Activated naive CD8-positive, alpha-beta T cell treated with anti-CD3 and anti-CD28 coated beads, Interleukin-2, amount 10 ng/mL, durations not matched to agents 7 days and 5 days (primary cell): Measurements from ENCODE around the gene SYNJ1. TPM values are rescaled to one million over a fixed set of nuclear protein-coding genes. Genes with fewer than 3 reads are reported as not detected.
"Not testable (repeated sequence)": the region's sequence is repeated elsewhere in the genome, so short reads cannot be mapped to it uniquely, and the experiment has no call there.

Experiments used
- ATAC-seq: fragments of 150-1000 bp; cut with Tn5 transposase; one replicate; pipeline ENCODE4 v1.10.0; 2021; ENCODE audit warnings: low read depth, moderate library complexity
- POLR2A ChIA-PET: fragments of 350-600 bp; sonication (Branson Sonifier 250); formaldehyde crosslinking; loops from one replicate; lab custom pipeline; 2021; ENCODE audit warnings: antibody characterized with exemption; lab: Charles Lee
- DNase-seq: peaks from one replicate; pipeline ENCODE4 v3.0.0; 2021
- H3K27ac Mint-ChIP-seq: one replicate; pipeline ENCODE4 v1.8.0; 2022; ENCODE audit warnings: mild to moderate bottlenecking, mixed read lengths
- H3K27me3 Mint-ChIP-seq: one replicate; pipeline ENCODE4 v1.8.0; 2022; ENCODE audit warnings: mild to moderate bottlenecking, moderate library complexity, mixed read lengths
- H3K36me3 Mint-ChIP-seq: one replicate; pipeline ENCODE4 v1.8.0; 2021; ENCODE audit warnings: mild to moderate bottlenecking, mixed read lengths
- H3K4me1 Mint-ChIP-seq: one replicate; pipeline ENCODE4 v1.8.0; 2021; ENCODE audit warnings: mixed read lengths
- H3K4me3 Mint-ChIP-seq: one replicate; pipeline ENCODE4 v1.8.0; 2022; ENCODE audit warnings: mild to moderate bottlenecking, moderate library complexity, mixed read lengths
- H3K9me3 Mint-ChIP-seq: one replicate; pipeline ENCODE4 v1.8.0; 2021; ENCODE audit warnings: mixed read lengths
- total RNA-seq, 2 experiments: library from RNA; stranded (reverse); gene quantifications; one replicate each; pipeline ENCODE4 v1.2.3, GENCODE V29; 2021

Gene SYNJ1
- 10 to 100 TPM; 17.9 to 20.4 TPM for total RNA-seq

DNA sequence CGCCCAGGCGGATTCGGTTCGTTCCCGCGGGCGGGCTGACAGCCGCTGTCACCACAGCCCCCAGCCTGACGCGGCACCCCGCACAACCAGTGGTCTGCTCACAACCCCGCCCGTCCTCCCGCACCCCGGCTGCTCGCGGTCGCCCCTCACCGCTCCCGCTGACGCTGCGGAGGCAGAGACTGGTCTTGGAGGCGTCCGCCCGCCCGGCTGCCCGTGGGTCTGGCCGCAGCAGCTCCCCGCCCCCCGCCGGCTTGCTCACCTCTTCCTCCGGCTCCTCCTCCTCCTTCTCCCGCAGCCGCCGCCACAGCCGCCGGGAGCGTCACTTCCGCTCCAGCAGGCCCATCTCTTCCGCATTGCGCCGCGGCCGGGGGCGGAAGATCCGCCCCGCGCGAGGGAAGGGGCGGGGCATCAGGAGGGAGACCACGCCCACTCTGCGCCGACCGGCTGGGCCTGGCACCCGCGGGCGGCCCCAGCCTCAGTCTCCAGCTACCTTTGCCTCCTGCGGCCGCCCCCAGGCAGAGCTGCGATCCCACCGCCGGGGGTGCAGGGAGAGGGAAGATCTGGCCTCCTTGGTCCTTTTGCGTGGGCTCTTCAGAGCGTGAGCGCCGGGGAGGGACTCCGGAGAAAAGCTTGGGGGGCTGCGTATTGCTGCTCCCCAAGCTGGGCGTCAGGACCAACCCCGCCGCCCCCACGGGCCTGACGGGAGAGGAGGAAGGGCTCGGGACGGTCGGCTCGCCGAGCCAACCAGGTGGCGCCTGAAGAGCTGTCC, at the start of gene SYNJ1:
Gene SYNJ1, minus strand, starts transcription at position 327 of the 769 bp plus-strand sequence. CDS start 1,118 bp downstream, outside the sequence.
- peaks cover 30% of the 10 kb centered on the region for H3K4me1 Mint-ChIP-seq
- ATAC-seq, result peak; percentile 88
- peak within 1 kb of the TSS; percentile 98 for H3K4me3 Mint-ChIP-seq
- H3K27me3 Mint-ChIP-seq, result no peaks in the 10 kb centered on the region
- POLR2A ChIA-PET, result interaction anchor here (0.6 to 2.7 kb wide), 10 partner anchors 16 to 912 kb away, joined by 3 to 41 read pairs (median 3); partner anchors contain the start of genes CFAP298 and PAXBP1
- peaks cover 12% of the 10 kb centered on the region for H3K36me3 Mint-ChIP-seq
- H3K9me3 Mint-ChIP-seq, result no peaks in the 10 kb centered on the region
- peak within 1 kb of the TSS; percentile 97 for H3K27ac Mint-ChIP-seq
- peak; percentile 98 for DNase-seq

GRCh38 chr21:32777269-32777668, 49.5 kb upstream of the SYNJ1 start:
- DNase-seq (no peak), ATAC-seq (no peak)
- H3K4me3 Mint-ChIP-seq, result no peak overlapping the region
- H3K9me3 Mint-ChIP-seq, result no peaks in the 10 kb centered on the region
- peaks cover 3% of the 10 kb centered on the region for H3K36me3 Mint-ChIP-seq
- no peak overlapping the region for H3K27ac Mint-ChIP-seq
- H3K4me1 Mint-ChIP-seq, result peaks cover 9% of the 10 kb centered on the region
- POLR2A ChIA-PET, result interaction anchor here (0.6 to 0.7 kb wide), 2 partner anchors 142 to 765 kb away, joined by 3 to 4 read pairs; partner anchors contain the start of gene GART
- H3K27me3 Mint-ChIP-seq, result no peaks in the 10 kb centered on the region

DNA sequence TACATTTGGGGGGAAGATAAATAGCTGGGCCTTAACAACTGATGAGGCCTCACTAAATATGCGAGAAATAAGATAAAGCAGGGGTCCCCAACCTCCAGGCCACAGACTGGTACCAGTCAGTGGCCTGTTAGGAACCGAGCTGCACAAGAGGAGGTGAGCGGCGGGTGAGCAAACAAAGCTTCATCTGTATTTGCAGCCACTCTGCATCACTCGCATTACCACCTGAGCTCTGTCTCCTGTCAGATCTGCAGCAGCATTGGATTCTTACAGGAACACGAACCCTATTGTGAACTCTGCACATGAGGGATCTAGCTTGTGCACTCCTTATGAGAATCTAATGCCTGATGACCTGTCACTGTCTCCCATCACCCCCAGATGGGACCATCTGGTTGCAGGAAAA, 48.9 kb upstream of the SYNJ1 start:
- Mint-ChIP-seq H3K27me3 (no peaks in the 10 kb centered on the region), H3K27ac (no peak overlapping the region), H3K36me3 (peaks cover 3% of the 10 kb centered on the region), H3K9me3 (no peaks in the 10 kb centered on the region), H3K4me3 (no peak overlapping the region), H3K4me1 (peaks cover 12% of the 10 kb centered on the region)
- POLR2A ChIA-PET, result interaction anchor here (0.6 to 1.0 kb wide), 2 partner anchors 49 to 765 kb away, joined by 3 to 4 read pairs; partner anchors contain the start of genes GART and SYNJ1
- ATAC-seq (no peak), DNase-seq (no peak)

GRCh38 chr21:32773048-32773344, 45.2 kb upstream of the SYNJ1 start:
- not testable (repeated sequence) for DNase-seq, H3K9me3 Mint-ChIP-seq, H3K27me3 Mint-ChIP-seq, ATAC-seq
- POLR2A ChIA-PET, result interaction anchor here (0.7 to 4.6 kb wide), 3 partner anchors 45 to 713 kb away, joined by 3 to 41 read pairs (median 3); partner anchors contain the start of genes SYNJ1 and TMEM50B
- H3K36me3 Mint-ChIP-seq, result peaks cover 16% of the 10 kb centered on the region
- H3K27ac Mint-ChIP-seq, result peak overlapping the region; percentile 96
- peaks cover 31% of the 10 kb centered on the region for H3K4me1 Mint-ChIP-seq
- H3K4me3 Mint-ChIP-seq, result peak overlapping the region; percentile 95

DNA sequence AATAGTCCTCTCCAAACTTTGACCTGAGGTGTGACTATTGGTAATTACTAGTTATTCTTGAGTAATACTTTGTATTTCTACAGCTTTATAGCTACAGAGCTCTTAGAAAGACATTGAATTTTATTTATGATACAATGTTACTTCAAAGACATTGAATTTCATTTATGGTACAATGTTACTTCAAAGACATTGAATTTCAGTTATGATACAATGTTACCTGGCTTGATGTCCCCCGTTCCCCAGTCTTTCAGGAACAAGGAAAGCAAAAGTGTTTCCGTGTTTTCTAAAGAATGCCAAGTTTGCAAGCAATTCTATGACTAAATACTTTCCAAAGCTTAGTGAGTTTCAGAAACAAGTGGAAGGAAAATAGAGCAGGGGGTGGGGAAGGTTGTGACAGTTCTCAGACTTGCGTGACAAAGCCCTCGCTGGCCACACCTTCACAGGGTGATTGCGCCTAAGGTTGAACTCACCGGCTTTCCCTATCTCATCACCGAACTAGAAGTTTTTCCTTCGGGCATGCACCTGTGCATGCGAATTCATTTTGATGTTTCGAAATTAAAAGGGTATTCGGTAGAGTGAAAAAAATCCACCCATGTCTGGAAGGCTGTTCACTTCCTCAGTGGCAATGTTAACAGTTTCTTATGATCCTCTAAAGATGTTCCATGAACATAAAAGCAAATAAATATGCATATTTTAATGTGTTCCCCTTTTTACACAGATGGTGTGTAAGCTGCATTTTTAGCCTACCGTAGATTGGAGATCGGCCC, 44.7 kb upstream of the SYNJ1 start:
- peaks cover 35% of the 10 kb centered on the region for H3K4me1 Mint-ChIP-seq
- peak overlapping the region; percentile 96 for H3K27ac Mint-ChIP-seq
- peaks cover 4% of the 10 kb centered on the region for H3K9me3 Mint-ChIP-seq
- DNase-seq, result peak; percentile 38
- no peaks in the 10 kb centered on the region for H3K27me3 Mint-ChIP-seq
- ATAC-seq, result no peak
- POLR2A ChIA-PET, result interaction anchor here (1.2 to 4.6 kb wide), 5 partner anchors 12 to 707 kb away, joined by 3 to 41 read pairs (median 6); partner anchors contain the start of genes SYNJ1 and TMEM50B
- peak overlapping the region; percentile 95 for H3K4me3 Mint-ChIP-seq
- peaks cover 20% of the 10 kb centered on the region for H3K36me3 Mint-ChIP-seq

DNA sequence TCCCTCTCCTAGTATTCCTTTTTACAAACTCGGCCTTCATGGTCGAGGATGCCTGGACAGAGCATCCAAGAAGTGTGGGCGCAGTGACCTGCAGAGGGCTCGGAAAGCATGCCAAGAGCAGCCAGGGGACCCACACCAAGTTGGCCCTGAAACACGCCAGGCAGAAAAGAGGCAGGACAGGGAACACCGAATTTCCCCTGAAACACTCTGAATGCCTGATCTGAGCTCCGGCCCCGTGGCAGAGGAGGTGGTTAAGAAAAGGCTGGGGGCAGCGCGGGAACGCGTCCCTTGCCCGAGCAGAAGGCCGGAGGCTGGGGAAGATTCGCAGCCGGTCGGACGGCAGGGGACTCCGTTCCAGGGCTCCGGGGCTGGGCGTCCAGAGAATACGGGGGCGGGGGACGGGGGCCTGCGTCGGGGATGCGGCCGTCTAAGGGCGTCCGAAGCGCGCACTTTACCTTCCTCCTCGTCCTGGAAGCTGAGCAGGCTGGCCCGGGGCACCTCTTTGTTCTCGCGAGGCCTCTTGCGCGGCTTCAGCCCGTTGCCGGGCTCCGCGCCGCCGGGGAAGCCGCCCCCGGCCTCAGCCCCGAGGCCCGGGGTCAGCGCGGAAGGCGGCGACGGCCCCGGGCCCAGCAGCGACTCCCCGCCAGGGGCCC, 43.2 kb upstream of the SYNJ1 start:
- ATAC-seq, result peak; percentile 48
- peaks cover 34% of the 10 kb centered on the region for H3K36me3 Mint-ChIP-seq
- peaks cover 4% of the 10 kb centered on the region for H3K9me3 Mint-ChIP-seq
- POLR2A ChIA-PET, result interaction anchor here (0.6 to 4.6 kb wide), 26 partner anchors 9 to 1038 kb away, joined by 3 to 41 read pairs (median 4); partner anchors contain the start of genes CFAP298, DONSON, IFNAR1 and SYNJ1
- no peaks in the 10 kb centered on the region for H3K27me3 Mint-ChIP-seq
- H3K27ac Mint-ChIP-seq, result peak overlapping the region; percentile 92
- DNase-seq, result no peak
- H3K4me3 Mint-ChIP-seq, result peak overlapping the region; percentile 98
- H3K4me1 Mint-ChIP-seq, result peaks cover 43% of the 10 kb centered on the region

GRCh38 chr21:32768530-32768929, 40.7 kb upstream of the SYNJ1 start:
- Mint-ChIP-seq H3K27ac (no peak overlapping the region), H3K4me3 (peak overlapping the region; percentile 98), H3K9me3 (peaks cover 4% of the 10 kb centered on the region), H3K4me1 (peaks cover 55% of the 10 kb centered on the region), H3K36me3 (peaks cover 45% of the 10 kb centered on the region), H3K27me3 (no peaks in the 10 kb centered on the region)
- DNase-seq (no peak), ATAC-seq (no peak)
- POLR2A ChIA-PET, result interaction anchor here (0.5 kb wide), 1 partner anchor 25 kb away, joined by 4 read pairs; no protein-coding TSS in a partner anchor

- peak overlapping the region; percentile 39 for H3K27ac Mint-ChIP-seq
- H3K9me3 Mint-ChIP-seq, result peaks cover 4% of the 10 kb centered on the region
- POLR2A ChIA-PET, result no interaction called here
- peaks cover 55% of the 10 kb centered on the region for H3K36me3 Mint-ChIP-seq
- peaks cover 42% of the 10 kb centered on the region for H3K4me1 Mint-ChIP-seq
- ATAC-seq, result no peak
- H3K27me3 Mint-ChIP-seq, result no peaks in the 10 kb centered on the region
- H3K4me3 Mint-ChIP-seq, result no peak overlapping the region
- DNase-seq, result no peak
These were observed 37.2 kb upstream of the SYNJ1 start for GRCh38 chr21:32765058-32765457.

- Mint-ChIP-seq H3K4me1 (peaks cover 35% of the 10 kb centered on the region), H3K9me3 (peaks cover 4% of the 10 kb centered on the region), H3K27ac (no peak overlapping the region), H3K4me3 (no peak overlapping the region), H3K27me3 (no peaks in the 10 kb centered on the region), H3K36me3 (peaks cover 64% of the 10 kb centered on the region)
- ATAC-seq (no peak), DNase-seq (no peak)
- POLR2A ChIA-PET, result no interaction called here
These were observed 36.4 kb upstream of the SYNJ1 start for GRCh38 chr21:32764186-32764585.

- Mint-ChIP-seq H3K27me3 (no peaks in the 10 kb centered on the region), H3K9me3 (no peaks in the 10 kb centered on the region), H3K27ac (no peak overlapping the region), H3K4me1 (no peaks in the 10 kb centered on the region), H3K36me3 (peaks cover 38% of the 10 kb centered on the region), H3K4me3 (no peak overlapping the region)
- DNase-seq (no peak), ATAC-seq (no peak)
- POLR2A ChIA-PET, result no interaction called here
These were observed 30.0 kb upstream of the SYNJ1 start for GRCh38 chr21:32757804-32758203.

DNA sequence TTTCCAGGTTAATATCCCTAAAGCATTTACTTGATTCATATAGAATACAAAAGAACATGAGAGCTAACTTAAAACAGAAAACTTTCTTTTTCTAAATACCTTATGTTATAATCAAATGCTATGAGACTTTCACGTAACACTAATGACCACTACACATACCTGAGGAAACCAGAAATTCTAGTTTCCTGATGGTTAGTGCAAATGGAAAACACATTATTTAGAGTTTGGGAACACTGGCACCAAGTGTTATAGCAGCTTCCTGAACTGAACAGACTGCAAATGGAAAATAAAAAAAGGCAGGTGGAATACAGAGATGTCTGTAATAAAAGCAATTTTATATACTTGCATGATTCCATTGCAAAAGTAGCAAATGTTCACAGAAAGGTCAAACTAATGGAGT, 28.3 kb upstream of the SYNJ1 start:
- H3K4me1 Mint-ChIP-seq, result no peaks in the 10 kb centered on the region
- H3K9me3 Mint-ChIP-seq, result no peaks in the 10 kb centered on the region
- H3K27ac Mint-ChIP-seq, result no peak overlapping the region
- POLR2A ChIA-PET, result interaction anchor here (1.2 kb wide), 1 partner anchor 28 kb away, joined by 3 read pairs; the partner anchor contains the start of gene SYNJ1
- no peak overlapping the region for H3K4me3 Mint-ChIP-seq
- H3K36me3 Mint-ChIP-seq, result peaks cover 33% of the 10 kb centered on the region
- no peaks in the 10 kb centered on the region for H3K27me3 Mint-ChIP-seq
- DNase-seq (no peak), ATAC-seq (no peak)

GRCh38 chr21:32753818-32754585, 26.2 kb upstream of the SYNJ1 start:
- DNase-seq (no peak), ATAC-seq (no peak)
- Mint-ChIP-seq H3K9me3 (no peaks in the 10 kb centered on the region), H3K36me3 (peaks cover 30% of the 10 kb centered on the region), H3K4me1 (no peaks in the 10 kb centered on the region), H3K4me3 (no peak overlapping the region), H3K27ac (no peak overlapping the region), H3K27me3 (no peaks in the 10 kb centered on the region)
- POLR2A ChIA-PET, result interaction anchor here (0.7 kb wide), 1 partner anchor 420 kb away, joined by 3 read pairs; no protein-coding TSS in a partner anchor
